Measurements from ENCODE around the gene PKP1.

Gene PKP1

DNA sequence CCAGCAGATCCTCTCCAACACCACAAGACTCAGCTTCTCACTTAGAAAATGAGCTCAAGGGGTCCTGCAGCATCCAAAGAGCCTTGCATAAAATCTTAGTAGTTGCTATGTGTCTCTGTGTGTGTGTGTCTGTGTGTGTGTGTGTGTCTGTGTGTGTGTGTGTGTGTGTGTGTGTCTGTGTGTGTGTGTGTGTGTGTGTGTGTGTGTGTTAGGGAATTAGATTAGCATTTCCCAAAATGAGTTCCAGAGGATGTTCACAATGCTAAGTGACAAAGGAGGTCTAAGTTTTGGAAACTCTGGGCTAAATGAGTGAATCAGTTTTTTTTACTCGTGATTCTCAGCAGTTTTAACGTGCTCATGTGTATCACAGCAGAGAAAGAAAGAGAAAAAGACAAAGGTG lies 63.7 kb downstream of the PKP1 start:
- DNase-seq (ENCODE audit: extremely low read depth in 1 of 2, low read depth in 1 of 2), result no peak

DNA sequence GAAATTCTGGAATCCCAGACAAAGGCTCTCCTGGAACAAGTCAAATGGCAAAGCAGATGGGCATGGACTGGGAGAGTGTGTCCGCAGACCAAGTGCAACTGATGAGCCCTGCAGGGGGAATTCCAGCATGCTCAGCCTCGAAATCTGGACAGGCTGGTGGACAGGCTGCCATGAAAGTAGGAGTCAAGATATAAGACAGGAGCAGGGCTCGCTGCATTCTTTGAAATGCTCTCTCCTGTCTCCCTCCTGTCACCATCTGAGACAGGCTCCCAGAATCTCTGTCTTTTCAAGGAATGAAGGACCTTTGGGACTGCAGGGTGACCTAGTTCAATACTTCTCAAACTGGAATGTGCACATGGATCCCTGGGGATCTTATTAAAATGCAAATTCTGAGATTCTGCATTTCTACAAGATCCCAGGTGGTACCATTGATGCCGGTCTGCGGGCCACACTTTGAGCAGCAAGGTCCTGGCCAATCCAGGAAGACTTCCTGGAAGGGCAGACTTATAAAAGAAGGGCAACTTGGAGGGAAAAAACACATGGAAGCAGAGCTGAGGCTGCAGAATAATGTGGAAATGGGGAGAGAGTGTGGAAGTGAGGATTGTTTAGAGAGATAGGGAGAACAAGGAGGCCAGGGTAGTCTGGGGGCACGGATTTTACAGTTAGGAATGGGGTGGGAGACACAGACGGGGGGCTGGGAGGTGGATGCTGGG lies 64.3 kb downstream of the PKP1 start:
- DNase-seq (ENCODE audit: extremely low read depth in 1 of 2, low read depth in 1 of 2), result no peak

DNA sequence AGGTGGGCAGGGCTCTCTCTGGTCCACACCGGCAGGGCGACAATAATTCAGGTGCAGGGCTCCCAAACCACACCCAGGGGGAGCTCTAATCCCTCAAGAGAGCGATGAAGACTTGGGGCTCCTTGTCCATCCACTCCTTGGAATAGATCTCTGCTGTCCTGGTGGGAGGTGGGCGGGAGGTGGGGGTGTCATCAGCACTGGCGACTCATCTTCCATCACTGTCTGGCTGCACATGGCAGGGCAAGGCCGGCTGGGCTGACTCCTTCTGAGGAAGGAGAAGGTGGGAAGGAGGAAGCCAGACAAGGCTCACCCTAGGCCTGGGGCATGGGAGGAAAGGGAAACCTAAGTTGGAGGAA lies 64.9 kb downstream of the PKP1 start:
- DNase-seq (ENCODE audit: extremely low read depth in 1 of 2, low read depth in 1 of 2), result peak in 1 of 2 donors; percentile 4

DNA sequence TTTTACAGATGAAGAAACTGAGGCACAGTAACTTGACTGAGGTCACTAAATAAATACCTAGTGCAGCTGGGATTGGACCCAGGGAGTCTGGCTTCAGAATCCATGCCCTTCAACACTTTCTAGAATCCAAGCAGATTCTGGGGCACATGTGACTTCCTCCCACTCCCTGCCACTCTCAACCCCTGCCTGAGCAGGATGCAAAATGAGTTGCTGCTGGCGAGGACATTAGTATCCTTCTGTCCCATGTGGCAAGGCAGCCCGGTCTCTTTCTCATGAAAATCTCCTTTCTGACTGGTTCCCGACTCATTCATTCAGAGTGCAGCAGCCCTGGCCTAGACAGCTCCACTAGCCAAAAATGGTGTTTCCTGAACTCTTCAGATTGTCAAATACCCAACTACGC lies 65.8 kb downstream of the PKP1 start:
- DNase-seq (ENCODE audit: extremely low read depth in 1 of 2, low read depth in 1 of 2), result no peak

DNA sequence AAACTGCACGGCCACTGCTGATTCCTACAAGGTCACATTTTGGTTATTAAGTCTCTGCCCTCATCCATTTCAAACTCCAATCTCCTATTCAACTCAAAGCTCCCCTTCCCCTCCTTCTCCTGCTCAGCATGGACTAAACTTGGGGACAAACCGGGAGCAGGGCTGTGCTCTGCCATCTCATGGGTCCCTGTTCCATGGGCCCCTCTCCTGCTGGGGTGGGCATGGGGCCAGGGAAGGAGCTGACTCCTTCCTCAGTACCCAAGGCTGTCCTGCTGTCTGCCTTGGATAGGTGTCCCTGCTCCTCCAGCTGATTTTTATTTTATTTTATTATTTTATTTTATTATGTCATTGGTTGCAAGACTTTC lies 67.0 kb downstream of the PKP1 start:
- no peak for DNase-seq (ENCODE audit: extremely low read depth in 1 of 2, low read depth in 1 of 2)

DNA sequence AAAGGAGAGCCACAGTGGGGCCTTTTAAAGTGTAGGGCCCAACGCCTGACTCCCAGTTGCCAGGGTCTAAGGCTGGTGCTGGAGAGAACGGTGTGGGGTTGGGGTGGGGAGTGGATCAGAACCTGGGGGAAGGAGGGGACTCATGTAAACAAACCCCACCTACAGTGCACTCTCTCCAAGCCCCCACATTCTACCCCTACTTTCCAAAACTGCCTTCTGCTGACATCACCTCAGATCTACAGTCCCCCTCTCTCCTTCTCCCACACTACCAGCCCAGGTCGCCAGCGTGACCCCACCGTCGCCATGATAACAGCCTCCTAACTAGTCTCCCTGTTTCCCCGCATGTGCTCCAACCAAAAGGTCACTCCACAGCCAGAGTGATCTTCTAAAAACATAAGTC lies 67.6 kb downstream of the PKP1 start:
- no peak for DNase-seq (ENCODE audit: extremely low read depth in 1 of 2, low read depth in 1 of 2)

DNA sequence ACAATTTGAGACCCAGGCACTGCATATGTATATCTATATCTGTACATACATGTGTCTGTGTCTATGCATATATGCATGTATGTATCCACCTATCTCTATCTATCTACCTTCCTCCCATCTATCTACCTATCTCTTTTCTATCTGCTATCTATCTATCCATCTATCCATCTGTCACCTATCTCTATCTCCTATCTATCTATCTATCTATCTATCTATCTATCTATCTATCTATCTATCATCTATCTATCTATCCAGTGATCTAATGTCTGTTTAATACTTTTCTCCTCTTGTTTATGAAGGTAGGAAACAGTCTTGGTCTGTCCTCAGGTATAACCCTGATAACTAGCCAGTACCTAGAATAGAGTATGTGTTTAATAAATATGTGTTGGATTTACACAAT lies 68.3 kb downstream of the PKP1 start:
- DNase-seq (ENCODE audit: extremely low read depth in 1 of 2, low read depth in 1 of 2), result no peak

DNA sequence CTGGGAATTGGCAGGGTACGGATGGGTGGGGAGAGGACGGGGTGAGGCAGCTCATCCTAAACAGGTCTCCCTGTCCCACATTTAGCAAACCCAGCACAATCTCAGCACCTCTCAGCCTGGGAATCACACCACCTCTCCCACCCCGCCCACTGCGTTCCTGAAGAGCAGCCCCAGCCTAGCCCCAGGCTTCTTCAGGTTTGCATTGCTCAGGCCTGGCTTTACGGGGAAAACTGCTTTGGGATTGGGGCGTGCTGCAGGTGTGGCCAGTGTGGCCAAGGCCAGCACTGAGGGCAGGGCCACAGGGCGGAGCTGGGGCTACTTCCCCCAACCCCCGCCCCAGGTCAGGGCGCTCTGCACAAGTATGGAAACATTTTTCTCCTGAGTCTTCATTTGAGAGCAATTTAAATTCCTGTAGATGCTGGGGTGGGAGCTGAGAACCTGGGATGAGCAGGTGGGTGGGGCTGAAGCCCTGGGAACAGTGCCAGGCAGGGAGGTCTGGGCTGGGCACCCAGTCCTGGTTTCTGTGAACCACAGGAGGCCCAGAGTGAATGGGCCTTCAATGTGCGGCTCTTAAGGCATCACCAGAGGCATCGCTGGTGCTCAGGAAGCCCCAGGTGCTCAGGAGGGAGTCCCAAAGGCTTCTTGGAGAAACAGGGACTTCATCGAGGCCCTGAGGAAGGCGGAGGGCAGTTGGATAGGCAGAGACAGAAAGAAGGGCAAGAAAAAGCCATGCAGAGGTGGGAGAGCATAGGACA lies 70.1 kb downstream of the PKP1 start:
- no peak for DNase-seq (ENCODE audit: extremely low read depth in 1 of 2, low read depth in 1 of 2)

DNA sequence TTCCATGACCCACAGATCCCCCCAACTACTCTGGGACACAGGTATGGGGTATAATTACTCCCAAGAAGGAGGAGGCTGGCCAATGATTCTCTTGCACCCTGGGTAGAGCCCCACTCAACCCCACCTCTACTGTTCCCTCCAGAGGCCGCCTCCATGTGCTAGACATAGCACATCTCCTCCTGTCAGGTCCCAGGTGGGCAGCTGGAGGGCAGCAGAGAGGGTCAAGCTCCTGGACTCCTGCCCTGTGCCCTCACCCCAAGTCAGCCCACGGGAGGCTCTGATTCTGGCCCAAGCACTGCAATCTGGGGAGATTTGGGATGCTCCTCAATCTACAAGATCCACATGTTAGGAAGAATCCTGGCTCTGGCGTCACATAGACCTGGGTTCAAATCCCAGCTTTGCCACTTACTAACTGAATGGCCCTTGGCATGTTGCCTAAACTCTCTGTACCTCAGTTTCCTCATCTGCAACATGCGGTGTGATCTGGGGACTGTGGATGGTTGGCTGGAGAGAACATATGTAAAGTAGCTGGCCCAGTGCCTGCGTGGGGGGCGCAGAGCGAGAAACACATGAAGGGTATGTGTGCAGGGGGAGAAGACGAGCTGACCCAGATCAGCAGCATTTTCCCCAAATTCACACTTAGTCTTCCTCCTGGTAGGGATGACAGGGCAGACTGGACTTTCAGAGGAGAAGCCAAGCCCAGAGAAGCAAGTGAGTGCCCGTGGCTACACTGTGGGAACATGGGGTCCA lies 71.0 kb downstream of the PKP1 start:
- no peak for DNase-seq (ENCODE audit: extremely low read depth in 1 of 2, low read depth in 1 of 2)

DNA sequence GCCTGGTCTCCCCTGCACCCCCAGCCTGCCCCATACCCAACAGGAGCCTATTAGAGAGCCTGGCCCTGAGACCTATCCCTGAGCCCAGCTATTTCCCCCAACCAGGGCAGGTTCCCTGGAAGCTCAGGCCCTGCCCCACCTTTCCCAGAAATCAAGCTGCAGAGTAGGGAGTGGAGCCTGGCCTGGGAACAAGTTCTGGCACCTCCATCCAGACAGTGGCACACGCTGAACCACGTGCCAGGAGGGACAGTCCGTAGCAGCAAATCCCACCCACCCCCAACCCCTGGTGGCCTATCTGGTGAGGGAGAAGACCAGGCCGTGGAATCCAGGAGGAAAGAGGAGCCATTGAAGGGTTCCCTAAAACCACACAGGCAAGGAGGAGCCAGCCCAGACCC lies 71.6 kb downstream of the PKP1 start:
- no peak for DNase-seq (ENCODE audit: extremely low read depth in 1 of 2, low read depth in 1 of 2)

DNA sequence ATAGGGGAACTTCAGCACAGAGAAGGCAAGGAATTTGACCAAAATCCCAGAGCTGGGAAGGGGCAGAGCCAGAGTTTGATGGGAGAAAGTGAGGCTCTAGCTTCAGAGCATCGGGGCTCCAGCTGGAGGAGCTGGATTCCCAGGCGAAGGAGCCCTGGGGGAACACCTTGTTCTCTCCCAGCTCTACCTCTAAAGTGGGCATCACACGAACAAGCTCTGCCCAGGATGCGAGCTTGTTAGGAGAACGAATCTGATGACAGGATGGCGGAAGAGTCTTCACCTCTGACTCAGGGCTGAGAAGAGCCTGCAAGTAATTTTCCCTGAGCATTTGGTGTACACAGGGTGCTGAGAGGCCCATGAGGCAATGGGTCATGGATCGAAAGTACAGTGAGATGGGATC lies 72.2 kb downstream of the PKP1 start:
- DNase-seq (ENCODE audit: extremely low read depth in 1 of 2, low read depth in 1 of 2), result no peak

DNA sequence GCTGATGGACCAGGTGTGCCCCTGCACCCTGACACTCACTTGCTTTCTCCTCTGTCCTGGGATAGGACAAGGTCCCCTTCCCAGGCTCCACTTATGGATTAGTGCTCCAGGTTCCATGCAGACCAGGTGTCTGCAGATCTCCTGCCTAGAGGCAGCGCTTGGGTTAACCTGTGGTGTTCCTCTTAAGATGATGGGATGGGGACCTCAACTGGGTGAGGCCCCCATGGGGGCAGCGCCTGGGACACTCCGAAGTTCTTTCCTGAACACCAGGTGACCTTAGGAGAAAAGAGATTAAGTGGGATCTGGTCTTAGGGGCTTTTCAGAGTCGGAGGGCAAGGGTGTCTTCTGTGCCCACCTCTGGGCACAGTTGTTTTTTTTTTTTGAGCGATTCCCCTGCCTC lies 72.9 kb downstream of the PKP1 start:
- DNase-seq (ENCODE audit: extremely low read depth in 1 of 2, low read depth in 1 of 2), result no peak

DNA sequence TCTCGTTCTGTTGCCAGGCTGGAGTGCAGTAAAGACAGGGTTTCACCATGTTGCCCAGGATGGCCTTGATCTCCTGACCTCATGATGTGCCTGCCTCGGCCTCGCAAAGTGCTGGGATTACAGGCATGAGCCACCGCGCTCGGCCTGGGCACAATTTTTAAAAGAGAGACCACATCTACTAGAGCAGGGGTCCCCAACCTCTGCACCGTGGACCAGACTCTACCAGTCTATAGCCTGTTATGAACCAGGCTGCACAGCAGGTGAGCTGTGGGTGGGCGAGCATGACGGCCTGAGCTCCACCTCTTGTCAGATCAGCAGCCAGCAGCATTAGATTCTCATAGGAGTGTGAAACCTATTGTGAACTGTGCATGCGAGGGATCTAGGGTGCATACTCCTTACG lies 73.4 kb downstream of the PKP1 start:
- no peak for DNase-seq (ENCODE audit: extremely low read depth in 1 of 2, low read depth in 1 of 2)

DNA sequence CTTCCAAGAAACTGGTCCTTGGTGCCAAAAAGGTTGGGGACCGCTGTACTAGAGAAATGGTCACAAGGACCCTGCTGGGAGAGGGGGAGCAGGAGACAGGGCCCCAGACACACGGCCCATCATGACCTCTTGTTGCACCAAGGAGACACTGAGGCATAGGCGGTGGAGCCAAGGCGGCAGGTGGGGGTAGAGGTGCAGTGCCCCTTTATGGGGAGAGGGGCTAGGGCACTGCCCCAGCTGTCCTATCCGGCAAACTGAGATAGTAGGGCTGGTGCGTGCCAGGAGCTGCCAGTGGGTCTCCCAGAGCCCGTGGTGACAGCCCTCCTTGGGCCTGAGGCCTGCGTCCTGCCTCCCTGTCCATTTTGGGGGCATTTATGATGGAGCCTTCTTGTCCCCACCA lies 73.9 kb downstream of the PKP1 start:
- DNase-seq (ENCODE audit: extremely low read depth in 1 of 2, low read depth in 1 of 2), result no peak

DNA sequence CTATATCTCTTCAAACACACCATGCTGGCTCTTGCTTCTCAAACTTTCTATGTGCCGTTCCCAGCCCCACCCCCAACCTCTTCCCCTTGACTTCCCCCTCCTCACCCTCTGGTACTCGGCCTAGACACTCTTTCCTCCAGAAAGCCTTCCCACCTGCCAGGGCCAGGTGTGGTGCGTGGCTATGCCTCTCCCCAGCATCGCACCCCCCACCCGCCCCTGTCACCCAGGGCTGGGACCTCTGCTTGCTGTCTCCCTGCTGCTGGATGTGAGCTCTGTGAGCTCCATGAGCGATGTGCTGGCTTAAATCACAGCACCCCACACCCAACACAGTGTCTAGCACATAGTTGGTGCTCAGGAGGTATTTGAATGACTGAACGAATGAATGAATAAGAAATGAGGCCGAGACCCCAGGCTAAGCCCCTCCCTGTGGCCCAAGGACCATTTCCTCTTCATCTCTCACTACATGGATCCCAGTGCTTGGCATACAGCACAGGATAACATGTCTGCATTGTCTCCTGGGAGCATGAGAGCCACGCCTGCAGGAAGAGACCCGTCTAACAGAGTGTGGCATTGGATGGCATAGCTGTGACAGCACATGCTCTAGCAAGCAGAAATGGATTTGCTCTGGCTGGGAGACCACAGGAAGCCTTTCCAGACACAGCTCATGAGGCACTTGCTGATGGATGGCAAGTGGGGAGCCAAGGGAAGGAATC lies 74.5 kb downstream of the PKP1 start:
- DNase-seq (ENCODE audit: extremely low read depth in 1 of 2, low read depth in 1 of 2), result no peak

DNA sequence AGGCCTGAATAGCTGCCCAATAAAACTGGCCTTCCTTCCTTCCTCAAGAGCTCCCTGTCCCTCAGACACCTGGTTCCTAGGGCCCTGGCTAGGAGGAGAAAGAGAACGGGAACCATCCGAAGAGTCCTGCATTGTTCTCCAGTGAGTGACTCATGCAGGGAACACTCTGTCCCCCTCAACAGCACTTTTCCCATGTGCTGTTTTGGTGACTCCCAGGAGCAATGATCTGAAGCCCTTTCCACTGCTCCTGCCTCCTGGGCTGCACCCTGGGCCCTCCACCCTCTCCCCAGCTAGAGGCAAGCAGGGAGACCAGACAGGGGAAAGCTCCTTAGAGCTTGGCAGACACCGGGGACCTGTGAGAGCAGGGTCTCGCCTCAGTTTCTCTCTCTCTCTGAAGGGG lies 75.3 kb downstream of the PKP1 start:
- no peak for DNase-seq (ENCODE audit: extremely low read depth in 1 of 2, low read depth in 1 of 2)

DNA sequence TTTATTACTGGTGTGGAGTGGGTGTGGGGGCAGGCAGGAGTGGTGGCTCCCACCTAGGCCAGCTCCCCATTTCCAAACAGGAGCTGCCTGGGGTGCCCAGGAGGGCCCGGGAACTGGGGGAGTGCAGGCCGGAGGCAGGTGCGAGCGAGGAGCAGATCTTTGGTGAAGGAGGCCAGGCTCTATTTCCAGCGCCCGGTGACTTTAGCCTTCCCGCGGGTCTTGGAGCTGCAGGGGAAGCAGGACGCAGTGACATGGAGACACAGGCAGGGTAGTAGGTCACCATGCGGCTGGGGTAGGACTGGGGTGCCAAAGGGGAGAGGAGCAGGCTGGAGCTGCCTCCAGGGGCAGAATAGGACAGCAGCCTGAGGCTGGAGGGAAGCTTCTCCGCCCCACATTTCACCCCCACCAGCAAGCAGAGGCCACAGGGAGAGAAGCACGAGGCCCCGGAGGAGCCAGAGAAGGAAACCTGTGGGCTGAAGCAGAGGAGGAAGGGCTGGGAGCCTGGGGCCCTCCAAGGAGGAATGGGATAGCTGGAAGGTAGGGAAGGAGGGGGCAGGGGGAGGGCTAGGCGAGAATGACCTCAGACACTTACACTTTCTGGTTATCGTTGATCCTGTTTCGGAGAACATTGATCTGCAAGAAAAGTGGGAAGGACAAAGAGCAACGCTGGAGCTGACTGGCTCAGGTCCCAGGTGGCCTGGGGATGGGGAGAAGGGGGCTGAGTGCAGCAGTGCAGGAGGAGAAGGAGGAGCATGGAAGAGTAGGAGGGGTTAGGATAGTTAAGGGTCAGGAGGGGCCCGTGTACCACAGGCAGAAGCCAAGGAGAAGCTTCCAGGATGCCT lies 75.9 kb downstream of the PKP1 start:
- DNase-seq (ENCODE audit: extremely low read depth in 1 of 2, low read depth in 1 of 2), result no peak

DNA sequence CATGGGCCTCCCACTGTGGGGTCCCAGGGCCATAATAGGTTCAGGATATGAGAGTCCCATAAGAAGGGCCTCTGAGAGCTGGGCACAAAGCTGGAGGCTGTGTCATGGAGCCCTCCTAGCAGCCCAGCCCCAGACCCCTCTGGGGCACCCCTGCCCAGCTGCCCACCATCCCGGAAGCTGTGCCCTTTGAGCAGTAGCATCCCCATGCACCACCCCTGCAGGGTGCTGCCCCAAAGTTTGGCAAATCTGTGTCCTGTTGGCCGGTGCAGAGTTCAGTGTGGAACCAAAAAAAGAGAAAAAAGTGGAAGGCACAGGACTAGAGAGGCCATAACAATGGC lies 76.5 kb downstream of the PKP1 start:
- no peak for DNase-seq (ENCODE audit: extremely low read depth in 1 of 2, low read depth in 1 of 2)

DNA sequence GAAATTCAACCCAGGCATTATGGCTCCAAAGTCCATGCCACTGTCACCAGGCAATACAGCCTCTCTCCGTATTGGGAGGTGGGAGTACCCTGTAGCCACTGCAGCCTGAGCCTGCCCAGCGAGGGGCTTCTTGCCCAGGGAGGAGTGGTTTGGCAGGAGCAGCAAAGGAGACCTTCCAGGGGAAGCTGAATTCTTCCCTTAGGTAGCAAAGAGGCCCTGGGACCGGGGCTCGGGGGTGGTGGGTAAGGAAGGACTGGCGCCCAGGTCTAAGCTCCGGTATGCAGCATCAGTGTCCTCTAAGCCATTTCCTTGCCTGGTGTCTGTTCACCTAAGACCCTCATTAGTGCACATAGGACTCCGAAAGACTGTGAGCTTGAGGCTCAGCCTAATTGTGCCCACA lies 77.2 kb downstream of the PKP1 start:
- DNase-seq (ENCODE audit: extremely low read depth in 1 of 2, low read depth in 1 of 2), result no peak

DNA sequence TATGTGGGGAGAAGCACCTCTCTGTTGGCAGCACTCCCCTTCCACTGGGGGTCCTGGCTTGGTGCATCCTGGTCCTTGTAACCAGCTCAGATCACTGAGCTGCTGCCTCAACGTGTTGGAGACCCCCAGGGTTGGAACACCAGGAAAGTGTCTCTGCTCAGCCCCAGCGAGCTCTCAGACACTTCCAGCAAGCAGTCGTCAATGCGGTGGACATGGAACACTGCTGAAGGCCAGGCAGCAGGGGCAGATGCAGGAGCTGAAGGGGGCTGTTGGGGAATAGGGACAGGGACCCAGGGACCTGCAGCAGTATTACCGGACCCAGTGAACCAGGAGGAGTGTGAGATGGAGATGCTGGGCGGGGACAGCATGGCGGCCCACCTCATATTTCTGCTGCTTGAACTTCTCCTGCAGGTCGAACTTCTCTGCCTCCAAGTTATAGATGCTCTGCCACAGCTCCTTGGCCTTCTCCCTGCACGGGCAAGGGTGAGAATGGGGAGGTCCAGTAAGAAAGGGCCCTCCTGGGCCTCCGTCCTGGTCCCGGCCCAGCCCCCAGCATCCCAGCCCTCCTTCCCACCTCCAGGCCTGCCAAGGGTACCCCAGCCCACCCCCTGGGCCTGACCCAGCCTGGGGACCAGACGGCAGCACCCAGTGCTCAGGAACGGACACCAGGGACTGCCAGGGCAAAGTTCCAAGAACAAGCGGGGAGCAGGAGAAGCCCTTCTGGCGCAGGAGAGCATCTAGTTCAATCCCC lies 77.8 kb downstream of the PKP1 start:
- no peak for DNase-seq (ENCODE audit: extremely low read depth in 1 of 2, low read depth in 1 of 2)
